GM12878 (cell line): ENCODE results near the gene PLCG2. TPM values are rescaled to one million over a fixed set of nuclear protein-coding genes. Genes with fewer than 3 reads are reported as not detected.
A peak's percentile ranks its signal among the peaks of the same experiment; 100 is the strongest.

Experiments
- ATAC-seq: fragments of 200-7000 bp; cut with Tn5 transposase; 3 replicates; pipeline ENCODE4 v1.9.1; 2020; ENCODE audit warnings: mild to moderate bottlenecking, moderate library complexity
- BruUV-seq: library from RNA; stranded (reverse); fragments of 400-500 nt; replicated peaks from 2 replicates; lab custom pipeline; 2021; lab: Mats Ljungman, UMichigan
- CTCF ChIA-PET: fragments of 300-600 bp; sonication (Branson Sonifier 250); formaldehyde crosslinking; extraction: SDS; loops from one replicate; lab custom pipeline; 2021; ENCODE audit warnings: inconsistent platforms; lab: Yijun Ruan, JAX
- POLR2A ChIA-PET: fragments of 350-600 bp; formaldehyde crosslinking; extraction: SDS; loops from one replicate; lab custom pipeline; 2021; ENCODE audit warnings: inconsistent platforms; lab: Charles Lee
- RAD21 ChIA-PET: fragments of 300-600 bp; sonication (Branson Sonifier 250); formaldehyde crosslinking; loops from one replicate; lab custom pipeline; 2023; ENCODE audit warnings: antibody characterized with exemption; ENCODE audit not compliant: unreplicated experiment; lab: Charles Lee
- SMC1A ChIA-PET: fragments of 300-600 bp; sonication (Branson Sonifier 250); formaldehyde crosslinking; loops from one replicate; lab custom pipeline; 2023; ENCODE audit not compliant: unreplicated experiment, uncharacterized antibody; lab: Charles Lee
- DNase-seq: peaks from one replicate; pipeline ENCODE4 v3.0.0-alpha.2; 2011; ENCODE audit warnings: low read depth, low spot score
- FAIRE-seq: peaks from 3 replicates; lab custom pipeline; 2011; peaks lifted over from hg19 to GRCh38; lab: Jason Lieb, UNC
- H2AFZ ChIP-seq: 2 replicates; pipeline ENCODE4 v1.6.0; 2011; ENCODE audit warnings: low read depth, low read length, control low read depth; ENCODE audit not compliant: control insufficient read depth
- H3K27ac ChIP-seq: 2 replicates; pipeline ENCODE4 v1.5.1; 2011; ENCODE audit warnings: control low read depth; ENCODE audit not compliant: control insufficient read depth, insufficient read depth
- H3K27me3 ChIP-seq, 2 experiments: replicated peaks in 1 of 2; 2 replicates each; pipeline versions ENCODE4 v1.6.0 to v1.6.1; 2011; ENCODE audit warnings: low read length in 1 of 2; ENCODE audit not compliant: control insufficient read depth in 2 of 2, insufficient read depth in 2 of 2
- H3K36me3 ChIP-seq, 2 experiments: 2 replicates each; pipeline ENCODE4 v1.5.1; 2011; ENCODE audit warnings: low read length in 1 of 2; ENCODE audit not compliant: control insufficient read depth in 2 of 2, insufficient read depth in 2 of 2
- H3K4me1 ChIP-seq: 2 replicates; pipeline ENCODE4 v1.6.1; 2011; ENCODE audit warnings: mild to moderate bottlenecking, low read length, moderate library complexity, mixed read lengths; ENCODE audit not compliant: control insufficient read depth, insufficient read depth
- H3K4me2 ChIP-seq: 2 replicates; pipeline ENCODE4 v1.6.0; 2011; ENCODE audit warnings: control low read depth; ENCODE audit not compliant: control insufficient read depth, insufficient read depth
- H3K4me3 ChIP-seq: fragments of 200-600 bp; sonication (generic); 2 replicates; pipeline ENCODE4 v1.5.1; 2016
- H3K79me2 ChIP-seq: 2 replicates; pipeline ENCODE4 v1.6.0; 2011; ENCODE audit warnings: low read length; ENCODE audit not compliant: control insufficient read depth, insufficient read depth
- H3K9ac ChIP-seq: 2 replicates; pipeline ENCODE4 v1.8.0; 2011; ENCODE audit warnings: low read length, control low read depth, mixed read lengths; ENCODE audit not compliant: control insufficient read depth, insufficient read depth
- H3K9me3 ChIP-seq: replicated peaks from 3 replicates; pipeline ENCODE4 v1.5.1; 2011; ENCODE audit warnings: mild to moderate bottlenecking, low read length; ENCODE audit not compliant: control insufficient read depth, insufficient read depth
- H4K20me1 ChIP-seq: 2 replicates; pipeline ENCODE4 v1.6.0; 2011; ENCODE audit not compliant: control insufficient read depth, insufficient read depth
- ATF7 ChIP-seq: fragments of 450-650 bp; IDR thresholded peaks from 2 replicates; pipeline ENCODE4 v1.6.1; 2016; ENCODE audit warnings: low read depth, mild to moderate bottlenecking
- CHD2 ChIP-seq: IDR thresholded peaks from 2 replicates; pipeline ENCODE4 v1.6.1; 2011; ENCODE audit warnings: low read depth, low read length, improper control_type of control experiment, borderline replicate concordance
- EGR1 ChIP-seq, 2 experiments: IDR thresholded peaks; 1 replicate in 1 of 2; 2 replicates in 1 of 2; pipeline ENCODE4 v1.6.1; 2011 to 2012; ENCODE audit warnings: low read depth in 2 of 2, low read length in 2 of 2, borderline replicate concordance in 1 of 2, mild to moderate bottlenecking in 1 of 2, moderate library complexity in 1 of 2
- GATAD2B ChIP-seq: fragments of 450-650 bp; conservative IDR thresholded peaks from 2 replicates; pipeline ENCODE4 v1.6.1; 2017; ENCODE audit warnings: low read depth, mild to moderate bottlenecking, moderate library complexity
- IKZF1 ChIP-seq: fragments of 450-650 bp; conservative IDR thresholded peaks from 2 replicates; pipeline ENCODE4 v1.6.1; 2017; ENCODE audit warnings: antibody characterized with exemption, mild to moderate bottlenecking
- KDM1A ChIP-seq: fragments of 200-600 bp; sonication (generic); IDR thresholded peaks from 2 replicates; pipeline ENCODE4 v1.6.1; 2016; ENCODE audit warnings: borderline replicate concordance
- MXI1 ChIP-seq: fragments of 150-350 bp; IDR thresholded peaks from 2 replicates; pipeline ENCODE4 v1.6.1; 2011; ENCODE audit warnings: low read depth, mild to moderate bottlenecking, inconsistent platforms, low read length, improper control_type of control experiment
- NR2C2 ChIP-seq: IDR thresholded peaks from 2 replicates; pipeline ENCODE4 v1.6.1; 2011; ENCODE audit warnings: borderline replicate concordance, low read depth; ENCODE audit not compliant: control insufficient read depth, insufficient read length
- POLR2AphosphoS2 ChIP-seq: IDR thresholded peaks from 2 replicates; pipeline ENCODE4 v1.6.1; 2011; ENCODE audit warnings: low read depth, mild to moderate bottlenecking, low read length, improper control_type of control experiment, moderate library complexity
- RELA ChIP-seq: fragments of 450-650 bp; IDR thresholded peaks from 2 replicates; pipeline ENCODE4 v1.8.0; 2014; ENCODE audit warnings: borderline replicate concordance; ENCODE audit not compliant: partially characterized antibody
- TCF12 ChIP-seq: IDR thresholded peaks from 2 replicates; pipeline ENCODE4 v1.6.1; 2011; ENCODE audit warnings: low read depth, mild to moderate bottlenecking, low read length
- WRNIP1 ChIP-seq: IDR thresholded peaks from 2 replicates; pipeline ENCODE4 v1.6.1; 2011; ENCODE audit warnings: low read depth, low read length, improper control_type of control experiment, borderline replicate concordance
- YBX1 ChIP-seq: fragments of 450-650 bp; IDR thresholded peaks from 2 replicates; pipeline ENCODE4 v1.6.1; 2016; ENCODE audit warnings: antibody characterized with exemption
- ZNF24 ChIP-seq: fragments of 450-650 bp; IDR thresholded peaks from 2 replicates; pipeline ENCODE4 v1.6.1; 2017; ENCODE audit warnings: antibody characterized with exemption, mild to moderate bottlenecking
- WGBS: methylation state at CpG from one replicate; pipeline ENCODE4 v1.1.6; 2016; ENCODE audit warnings: low lambda C conversion rate; ENCODE audit not compliant: insufficient replicate concordance, insufficient coverage; ENCODE audit errors: missing lambda C conversion rate; 5-methylcytosine and 5-hydroxymethylcytosine counted together
- in situ Hi-C: fragments of 300-500 bp; cut with MboI; formaldehyde crosslinking; loops from 9 replicates; pipeline ENCODE4 v1.14.3; 2018; ENCODE audit warnings: mixed read lengths
- intact Hi-C: fragments of 100-400 bp; cut with micrococcal nuclease; formaldehyde crosslinking; loops from one replicate; pipeline ENCODE4 v1.14.2; 2022; ENCODE audit not compliant: unreplicated experiment
- polyA plus RNA-seq, 11 experiments: library from polyadenylated mRNA; depleted of rRNA in 4 of 11; unstranded in 6 of 11; stranded (reverse) in 5 of 11; fragments of >200 nt; fragmentation: Nextera tagmentation in 4 of 11; fragmentation: Illumina TruSeq in 1 of 11; extraction: Ambion mirVana in 4 of 11; extraction: Trizol in 1 of 11; gene quantifications; 1 replicate in 1 of 11; 2 replicates in 10 of 11; pipeline versions ENCODE4 v1.2.1 to v1.2.3, GENCODE V29; 2011 to 2016; ENCODE audit warnings: inconsistent platforms in 2 of 11, missing spikeins in 2 of 11, low read depth in 1 of 11
- total RNA-seq, 4 experiments: library from RNA; depleted of rRNA in 3 of 4; stranded (reverse); fragments of >200 nt in 3 of 4; fragmentation: Illumina TruSeq in 1 of 4; extraction: Trizol in 1 of 4; gene quantifications; 2 replicates each; pipeline versions ENCODE4 v1.2.1 to v1.2.3, GENCODE V29; 2013 to 2021
- TF ChIP-seq, protein P1 (sequence below): fragments of 450-650 bp; IDR thresholded peaks from 2 replicates; pipeline ENCODE4 v1.6.1; 2017; ENCODE audit warnings: low read depth, mild to moderate bottlenecking, moderate library complexity
- TF ChIP-seq, protein P2 (sequence below): fragments of 450-650 bp; IDR thresholded peaks from 2 replicates; pipeline ENCODE4 v1.6.1; 2014; ENCODE audit warnings: mild to moderate bottlenecking
- TF ChIP-seq, protein P3 (sequence below): IDR thresholded peaks from 2 replicates; pipeline ENCODE4 v1.6.1; 2011; ENCODE audit warnings: borderline replicate concordance, low read depth, mild to moderate bottlenecking, moderate library complexity, mixed read lengths, low read length; ENCODE audit not compliant: insufficient read depth; ENCODE audit errors: extremely low read length
- TF ChIP-seq, protein P4 (sequence below): IDR thresholded peaks from 2 replicates; pipeline ENCODE4 v1.6.1; 2011; ENCODE audit warnings: borderline replicate concordance, low read depth, mild to moderate bottlenecking, moderate library complexity, low read length; ENCODE audit not compliant: insufficient read depth, poor library complexity, severe bottlenecking

The PLCG2 gene
- total and polyA plus RNA-seq, 10 of the 15 experiments (the other 5 are each of a cell fraction or from before 2014, with no cell fraction given), result 47.6 to 256 (median 149) TPM

DNA sequence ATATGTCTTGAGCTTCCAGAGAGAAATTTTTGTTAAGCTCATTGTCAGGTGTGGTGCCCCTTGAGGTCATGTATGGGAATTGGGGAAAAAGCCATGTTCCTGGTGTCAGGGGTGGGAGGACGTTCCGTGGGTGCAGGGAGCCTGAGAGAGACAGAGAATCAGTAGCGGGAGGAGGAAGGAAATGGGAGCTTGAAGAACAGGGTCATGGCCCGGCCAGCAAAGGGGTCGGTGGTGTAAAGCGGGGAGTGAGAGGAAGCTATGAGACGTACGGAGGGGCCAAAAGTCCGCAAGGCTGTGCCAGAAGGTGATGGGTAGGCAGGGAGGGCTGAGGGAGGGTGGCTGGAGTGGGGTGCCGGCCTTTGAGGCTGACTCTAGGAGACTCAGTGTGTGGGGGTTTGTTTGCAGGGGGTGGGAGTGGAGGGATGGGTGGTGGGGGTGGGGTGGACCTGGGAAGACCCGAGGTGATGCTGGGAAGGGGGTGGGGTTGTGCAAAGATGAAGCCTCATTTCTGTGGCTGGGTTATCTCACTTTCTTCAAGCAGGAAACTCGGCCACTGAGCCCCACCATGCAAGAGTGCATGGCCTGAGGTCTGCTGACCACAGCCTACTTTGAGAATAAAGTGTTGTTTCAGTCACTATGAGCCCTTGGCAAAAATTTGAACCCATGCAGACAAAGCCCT lies 63.6 kb downstream of the PLCG2 start (continued):
- TF ChIP-seq MXI1, result no peak
- TF ChIP-seq YBX1, result no peak
- TF ChIP-seq IKZF1, result no peak
- no peak for TF ChIP-seq WRNIP1
- TF ChIP-seq, protein P1, sequence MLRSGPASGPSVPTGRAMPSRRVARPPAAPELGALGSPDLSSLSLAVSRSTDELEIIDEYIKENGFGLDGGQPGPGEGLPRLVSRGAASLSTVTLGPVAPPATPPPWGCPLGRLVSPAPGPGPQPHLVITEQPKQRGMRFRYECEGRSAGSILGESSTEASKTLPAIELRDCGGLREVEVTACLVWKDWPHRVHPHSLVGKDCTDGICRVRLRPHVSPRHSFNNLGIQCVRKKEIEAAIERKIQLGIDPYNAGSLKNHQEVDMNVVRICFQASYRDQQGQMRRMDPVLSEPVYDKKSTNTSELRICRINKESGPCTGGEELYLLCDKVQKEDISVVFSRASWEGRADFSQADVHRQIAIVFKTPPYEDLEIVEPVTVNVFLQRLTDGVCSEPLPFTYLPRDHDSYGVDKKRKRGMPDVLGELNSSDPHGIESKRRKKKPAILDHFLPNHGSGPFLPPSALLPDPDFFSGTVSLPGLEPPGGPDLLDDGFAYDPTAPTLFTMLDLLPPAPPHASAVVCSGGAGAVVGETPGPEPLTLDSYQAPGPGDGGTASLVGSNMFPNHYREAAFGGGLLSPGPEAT, result no peak
- no peak for TF ChIP-seq GATAD2B
- TF ChIP-seq ZNF24, result no peak
- TF ChIP-seq KDM1A, result no peak
- TF ChIP-seq, protein P2, sequence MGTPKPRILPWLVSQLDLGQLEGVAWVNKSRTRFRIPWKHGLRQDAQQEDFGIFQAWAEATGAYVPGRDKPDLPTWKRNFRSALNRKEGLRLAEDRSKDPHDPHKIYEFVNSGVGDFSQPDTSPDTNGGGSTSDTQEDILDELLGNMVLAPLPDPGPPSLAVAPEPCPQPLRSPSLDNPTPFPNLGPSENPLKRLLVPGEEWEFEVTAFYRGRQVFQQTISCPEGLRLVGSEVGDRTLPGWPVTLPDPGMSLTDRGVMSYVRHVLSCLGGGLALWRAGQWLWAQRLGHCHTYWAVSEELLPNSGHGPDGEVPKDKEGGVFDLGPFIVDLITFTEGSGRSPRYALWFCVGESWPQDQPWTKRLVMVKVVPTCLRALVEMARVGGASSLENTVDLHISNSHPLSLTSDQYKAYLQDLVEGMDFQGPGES, result no peak

DNA sequence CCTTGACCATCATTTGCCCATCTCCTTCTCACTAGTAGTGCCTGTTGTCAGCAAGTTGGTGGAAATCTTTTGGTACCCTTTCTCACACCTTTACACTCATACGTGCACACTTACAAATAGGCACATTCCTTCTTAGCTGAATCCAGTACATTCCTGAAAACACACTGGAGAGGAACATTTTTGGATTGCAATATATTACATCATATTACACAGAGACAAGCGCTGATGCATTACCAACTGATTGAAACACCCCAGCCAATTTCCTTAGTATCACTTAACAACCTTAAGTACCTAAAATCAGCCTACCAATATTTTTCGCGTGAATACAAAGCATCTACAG lies 64.1 kb downstream of the PLCG2 start:
- POLR2A ChIA-PET, result interaction anchor here (1.8 to 3.7 kb wide), 2 partner anchors 20 to 25 kb away, joined by 11 to 29 read pairs; no protein-coding TSS in a partner anchor
- CTCF ChIA-PET, result interaction anchor here (1.3 to 3.8 kb wide), 6 partner anchors 23 to 43 kb away, joined by 3 to 27 read pairs (median 9); no protein-coding TSS in a partner anchor
- Histone ChIP-seq H3K27ac (peak overlapping the region; percentile 87), H3K27me3 (no peaks in the 10 kb centered on the region), H3K4me1 (peaks cover 48% of the 10 kb centered on the region), H3K4me3 (no peak overlapping the region), H3K9ac (no peak overlapping the region), H3K36me3 (peaks cover 11 to 14% of the 10 kb centered on the region in 2 experiments), H3K9me3 (no peaks in the 10 kb centered on the region), H3K79me2 (peaks cover 85% of the 10 kb centered on the region), H3K4me2 (peak overlapping the region; percentile 2), H2AFZ (no peak overlapping the region), H4K20me1 (no peaks in the 10 kb centered on the region)
- WGBS, result 83% methylated on average over 4 of the region's 4 CpGs
- in situ Hi-C loops (no loop called here), intact Hi-C loops (no loop called here)
- DNase-seq (no peak), FAIRE-seq (no peak), ATAC-seq (no peak)
- no TSS peak for BruUV-seq
- SMC1A ChIA-PET, result interaction anchor here (1.1 to 4.5 kb wide), 8 partner anchors 8 to 72 kb away, joined by 3 to 64 read pairs (median 25); no protein-coding TSS in a partner anchor
- RAD21 ChIA-PET, result interaction anchor here (1.1 to 3.9 kb wide), 11 partner anchors 12 to 103 kb away, joined by 5 to 50 read pairs (median 19); no protein-coding TSS in a partner anchor
- no peak for TF ChIP-seq TCF12
- TF ChIP-seq NR2C2, result no peak
- TF ChIP-seq POLR2AphosphoS2, result no peak
- no peak for TF ChIP-seq EGR1 (IDR thresholded peaks at IDR 0.05; ENCODE audit: borderline replicate concordance in 1 of 2, low read depth in 2 of 2, low read length in 2 of 2)
- no peak for TF ChIP-seq CHD2
- TF ChIP-seq, protein P3, sequence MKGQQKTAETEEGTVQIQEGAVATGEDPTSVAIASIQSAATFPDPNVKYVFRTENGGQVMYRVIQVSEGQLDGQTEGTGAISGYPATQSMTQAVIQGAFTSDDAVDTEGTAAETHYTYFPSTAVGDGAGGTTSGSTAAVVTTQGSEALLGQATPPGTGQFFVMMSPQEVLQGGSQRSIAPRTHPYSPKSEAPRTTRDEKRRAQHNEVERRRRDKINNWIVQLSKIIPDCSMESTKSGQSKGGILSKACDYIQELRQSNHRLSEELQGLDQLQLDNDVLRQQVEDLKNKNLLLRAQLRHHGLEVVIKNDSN, result no peak
- no peak for TF ChIP-seq RELA
- TF ChIP-seq, protein P4, sequence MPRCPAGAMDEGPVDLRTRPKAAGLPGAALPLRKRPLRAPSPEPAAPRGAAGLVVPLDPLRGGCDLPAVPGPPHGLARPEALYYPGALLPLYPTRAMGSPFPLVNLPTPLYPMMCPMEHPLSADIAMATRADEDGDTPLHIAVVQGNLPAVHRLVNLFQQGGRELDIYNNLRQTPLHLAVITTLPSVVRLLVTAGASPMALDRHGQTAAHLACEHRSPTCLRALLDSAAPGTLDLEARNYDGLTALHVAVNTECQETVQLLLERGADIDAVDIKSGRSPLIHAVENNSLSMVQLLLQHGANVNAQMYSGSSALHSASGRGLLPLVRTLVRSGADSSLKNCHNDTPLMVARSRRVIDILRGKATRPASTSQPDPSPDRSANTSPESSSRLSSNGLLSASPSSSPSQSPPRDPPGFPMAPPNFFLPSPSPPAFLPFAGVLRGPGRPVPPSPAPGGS, result no peak
- TF ChIP-seq ATF7, result no peak
